CD4-positive, CD25-positive, alpha-beta regulatory T cell (primary cell): Measurements from ENCODE around the gene TCHH. TPM values are rescaled to one million over a fixed set of nuclear protein-coding genes. Genes with fewer than 3 reads are reported as not detected.

ENCODE experiments used
- ATAC-seq, 2 donors: fragments of 150-1000 bp; cut with Tn5 transposase; one replicate each; pipeline ENCODE4 v1.10.0; 2021; ENCODE audit warnings: low read depth in 2 of 2, moderate number of reproducible peaks in 2 of 2, moderate library complexity in 1 of 2
- DNase-seq, 3 donors: peaks; one replicate each; pipeline versions ENCODE4 v3.0.0 to v3.0.0-alpha.2; 2012 to 2022; ENCODE audit warnings: mixed read lengths in 1 of 3
- H3K27ac ChIP-seq: one replicate; pipeline ENCODE4 v1.7.0; 2013; ENCODE audit warnings: mild to moderate bottlenecking, low read length; ENCODE audit not compliant: insufficient read depth, poor library complexity, severe bottlenecking
- H3K27me3 ChIP-seq: one replicate; pipeline ENCODE4 v1.7.0; 2013; ENCODE audit warnings: low read length; ENCODE audit not compliant: control insufficient read depth, insufficient read depth
- H3K36me3 ChIP-seq: one replicate; pipeline ENCODE4 v1.7.0; 2013; ENCODE audit warnings: mild to moderate bottlenecking, low read length, moderate library complexity; ENCODE audit not compliant: control insufficient read depth, insufficient read depth
- H3K4me1 ChIP-seq: 2 replicates; pipeline ENCODE4 v1.7.0; 2013; ENCODE audit warnings: mild to moderate bottlenecking, low read length; ENCODE audit not compliant: insufficient read depth, control insufficient read depth, poor library complexity, severe bottlenecking
- H3K4me3 ChIP-seq: one replicate; pipeline ENCODE4 v1.7.0; 2013; ENCODE audit warnings: low read depth, mild to moderate bottlenecking, low read length, moderate library complexity
- H3K9me3 ChIP-seq, 2 experiments: 1 replicate in 1 of 2; 2 replicates in 1 of 2; pipeline ENCODE4 v1.7.0; 2013; ENCODE audit warnings: low read length in 2 of 2, mild to moderate bottlenecking in 1 of 2, moderate library complexity in 1 of 2; ENCODE audit not compliant: control insufficient read depth in 2 of 2
- H3K27ac Mint-ChIP-seq, 3 donors: one replicate each; pipeline ENCODE4 v1.8.0; 2020 to 2022; ENCODE audit warnings: mild to moderate bottlenecking in 3 of 3, mixed read lengths in 3 of 3, moderate library complexity in 2 of 3
- H3K27me3 Mint-ChIP-seq: one replicate; pipeline ENCODE4 v1.8.0; 2022; ENCODE audit warnings: mild to moderate bottlenecking, mixed read lengths
- H3K36me3 Mint-ChIP-seq: one replicate; pipeline ENCODE4 v1.8.0; 2020; ENCODE audit warnings: mixed read lengths
- H3K4me1 Mint-ChIP-seq, 4 donors: one replicate each; pipeline ENCODE4 v1.8.0; 2020 to 2022; ENCODE audit warnings: mixed read lengths in 4 of 4, mild to moderate bottlenecking in 1 of 4
- H3K4me3 Mint-ChIP-seq, 4 donors: one replicate each; pipeline ENCODE4 v1.8.0; 2020 to 2022; ENCODE audit warnings: mild to moderate bottlenecking in 4 of 4, mixed read lengths in 4 of 4, moderate library complexity in 3 of 4
- H3K9me3 Mint-ChIP-seq, 7 donors: one replicate each; pipeline ENCODE4 v1.8.0; 2020 to 2022; ENCODE audit warnings: mixed read lengths in 7 of 7, mild to moderate bottlenecking in 3 of 7, moderate library complexity in 2 of 7
- polyA plus RNA-seq, 4 donors: library from polyadenylated mRNA; unstranded; fragments of 300-500 nt; fragmentation: Illumina TruSeq; gene quantifications; one replicate each; pipeline ENCODE4 v1.2.3, GENCODE V29; 2021
- total RNA-seq: library from RNA; stranded (reverse); gene quantifications from one replicate; pipeline ENCODE4 v1.2.3, GENCODE V29; 2022

Gene TCHH
- total and polyA plus RNA-seq, 5 donors from 2014 or later, result not detected

GRCh38 chr1:152110860-152111514 is 4.3 kb downstream of the TCHH start:
- no peak overlapping the region for H3K27ac Mint-ChIP-seq
- no peak overlapping the region for H3K4me3 ChIP-seq
- peaks cover 0 to 7% (median 0%) of the 10 kb centered on the region in 4 donors for H3K4me1 Mint-ChIP-seq
- peaks cover 0 to 2% of the 10 kb centered on the region in 2 experiments for H3K9me3 ChIP-seq
- DNase-seq (peak in 2 of 3 donors; percentile 11 to 61), ATAC-seq (peak; percentile 38 to 43)
- peaks cover 65% of the 10 kb centered on the region for H3K27me3 ChIP-seq
- H3K4me1 ChIP-seq, result peaks cover 37% of the 10 kb centered on the region
- H3K4me3 Mint-ChIP-seq, result no peak overlapping the region
- H3K27me3 Mint-ChIP-seq, result peaks cover 11% of the 10 kb centered on the region
- no peaks in the 10 kb centered on the region for H3K36me3 Mint-ChIP-seq
- no peak overlapping the region for H3K27ac ChIP-seq
- H3K9me3 Mint-ChIP-seq, result peaks cover 0 to 5% (median 0%) of the 10 kb centered on the region in 7 donors
- no peaks in the 10 kb centered on the region for H3K36me3 ChIP-seq

- H3K27me3 ChIP-seq, result peaks cover 63% of the 10 kb centered on the region
- DNase-seq (peak in 2 of 3 donors; percentile 6 to 53), ATAC-seq (no peak)
- peak overlapping the region; percentile 57 for H3K4me3 ChIP-seq
- H3K4me1 ChIP-seq, result peaks cover 37% of the 10 kb centered on the region
- Mint-ChIP-seq H3K27me3 (peaks cover 13% of the 10 kb centered on the region), H3K36me3 (no peaks in the 10 kb centered on the region), H3K9me3 (peaks cover 0 to 5% (median 0%) of the 10 kb centered on the region in 7 donors), H3K4me3 (no peak overlapping the region), H3K4me1 (peaks cover 0 to 7% (median 0%) of the 10 kb centered on the region in 4 donors), H3K27ac (no peak overlapping the region)
- H3K36me3 ChIP-seq, result no peaks in the 10 kb centered on the region
- peaks cover 0 to 2% of the 10 kb centered on the region in 2 experiments for H3K9me3 ChIP-seq
- no peak overlapping the region for H3K27ac ChIP-seq
These were observed 4.8 kb downstream of the TCHH start for GRCh38 chr1:152110365-152110859.

GRCh38 chr1:152109998-152110294 is 5.3 kb downstream of the TCHH start:
- peak overlapping the region; percentile 57 for H3K4me3 ChIP-seq
- peaks cover 37% of the 10 kb centered on the region for H3K4me1 ChIP-seq
- H3K27me3 ChIP-seq, result peaks cover 64% of the 10 kb centered on the region
- H3K27ac ChIP-seq, result no peak overlapping the region
- H3K27me3 Mint-ChIP-seq, result peaks cover 17% of the 10 kb centered on the region
- H3K36me3 Mint-ChIP-seq, result no peaks in the 10 kb centered on the region
- peaks cover 0 to 7% (median 0%) of the 10 kb centered on the region in 4 donors for H3K4me1 Mint-ChIP-seq
- no peak overlapping the region for H3K27ac Mint-ChIP-seq
- DNase-seq (no peak), ATAC-seq (no peak)
- peaks cover 0 to 5% (median 0%) of the 10 kb centered on the region in 7 donors for H3K9me3 Mint-ChIP-seq
- H3K4me3 Mint-ChIP-seq, result no peak overlapping the region
- H3K9me3 ChIP-seq, result peaks cover 0 to 2% of the 10 kb centered on the region in 2 experiments
- H3K36me3 ChIP-seq, result no peaks in the 10 kb centered on the region

DNA sequence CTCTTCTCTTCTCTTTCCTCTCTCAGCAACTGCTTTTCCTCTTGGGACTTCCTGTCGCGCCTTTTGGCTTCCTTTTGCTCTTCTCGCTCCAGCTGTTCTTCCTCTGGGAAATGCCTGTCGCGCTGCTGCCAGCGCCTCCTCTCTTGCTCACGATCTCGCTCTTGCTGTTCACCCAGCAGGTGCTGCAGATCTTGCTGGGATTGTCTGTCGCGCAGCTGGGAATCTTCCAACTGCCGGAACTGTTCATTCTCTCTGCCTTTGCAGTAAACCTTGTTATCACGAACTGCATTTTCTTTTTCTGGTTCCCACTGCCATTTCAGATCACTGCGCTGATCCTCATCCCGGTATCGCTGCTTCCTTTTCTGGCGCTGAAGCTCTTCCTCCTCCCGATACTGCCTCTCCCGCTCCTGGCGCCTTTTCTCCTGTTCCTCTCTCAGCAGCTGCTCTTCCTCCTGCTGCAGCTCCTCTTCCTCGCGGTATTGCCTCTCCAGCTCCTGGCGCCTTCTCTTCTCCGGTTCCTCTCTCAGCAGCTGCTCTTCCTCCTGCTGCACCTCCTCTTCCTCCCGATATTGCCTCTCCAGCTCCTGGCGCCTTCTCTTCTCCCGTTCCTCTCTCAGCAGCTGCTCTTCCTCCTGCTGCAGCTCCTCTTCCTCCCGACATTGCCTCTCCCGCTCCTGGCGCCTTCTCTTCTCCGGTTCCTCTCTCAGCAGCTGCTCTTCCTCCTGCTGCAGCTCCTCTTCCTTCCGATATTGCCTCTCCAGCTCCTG is 5.8 kb downstream of the TCHH start:
- no peaks in the 10 kb centered on the region for H3K36me3 Mint-ChIP-seq
- ATAC-seq, result no peak

DNA sequence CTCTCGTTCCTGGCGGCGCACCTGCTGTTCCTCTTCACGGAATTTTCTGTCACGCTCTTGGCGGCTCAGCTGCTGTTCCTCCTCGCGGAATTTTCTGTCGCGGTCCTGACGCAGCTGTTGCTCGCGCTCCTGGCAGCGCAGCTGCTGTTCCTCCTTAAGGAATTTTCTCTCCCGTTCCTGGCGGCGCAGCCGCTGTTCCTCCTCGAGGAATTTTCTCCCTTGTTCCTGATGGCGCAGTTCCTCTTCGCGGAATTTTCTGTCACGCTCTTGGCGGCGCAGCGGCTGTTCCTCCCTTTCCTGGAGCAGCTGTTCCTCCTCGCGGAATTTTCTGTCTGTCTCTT is 6.4 kb downstream of the TCHH start:
- Mint-ChIP-seq H3K4me1 (peaks cover 0 to 7% (median 0%) of the 10 kb centered on the region in 4 donors), H3K4me3 (no peak overlapping the region), H3K27ac (no peak overlapping the region), H3K27me3 (peaks cover 26% of the 10 kb centered on the region), H3K36me3 (no peaks in the 10 kb centered on the region), H3K9me3 (peaks cover 0 to 5% (median 0%) of the 10 kb centered on the region in 7 donors)
- DNase-seq (no peak), ATAC-seq (no peak)
- Histone ChIP-seq H3K4me3 (no peak overlapping the region), H3K4me1 (peaks cover 37% of the 10 kb centered on the region), H3K9me3 (peaks cover 0 to 2% of the 10 kb centered on the region in 2 experiments), H3K27ac (no peak overlapping the region), H3K27me3 (peaks cover 63% of the 10 kb centered on the region), H3K36me3 (no peaks in the 10 kb centered on the region)

More for the DNA sequence above, 5.8 kb downstream of the TCHH start:
- DNase-seq, result peak in 1 of 3 donors; percentile 2
- Histone ChIP-seq H3K36me3 (no peaks in the 10 kb centered on the region), H3K9me3 (peaks cover 0 to 2% of the 10 kb centered on the region in 2 experiments), H3K4me1 (peaks cover 37% of the 10 kb centered on the region), H3K4me3 (peak overlapping the region; percentile 57), H3K27ac (no peak overlapping the region), H3K27me3 (peaks cover 64% of the 10 kb centered on the region)
- Mint-ChIP-seq H3K4me3 (no peak overlapping the region), H3K9me3 (peaks cover 0 to 5% (median 0%) of the 10 kb centered on the region in 7 donors), H3K4me1 (peaks cover 0 to 7% (median 0%) of the 10 kb centered on the region in 4 donors), H3K27me3 (peaks cover 23% of the 10 kb centered on the region), H3K27ac (no peak overlapping the region)

DNA sequence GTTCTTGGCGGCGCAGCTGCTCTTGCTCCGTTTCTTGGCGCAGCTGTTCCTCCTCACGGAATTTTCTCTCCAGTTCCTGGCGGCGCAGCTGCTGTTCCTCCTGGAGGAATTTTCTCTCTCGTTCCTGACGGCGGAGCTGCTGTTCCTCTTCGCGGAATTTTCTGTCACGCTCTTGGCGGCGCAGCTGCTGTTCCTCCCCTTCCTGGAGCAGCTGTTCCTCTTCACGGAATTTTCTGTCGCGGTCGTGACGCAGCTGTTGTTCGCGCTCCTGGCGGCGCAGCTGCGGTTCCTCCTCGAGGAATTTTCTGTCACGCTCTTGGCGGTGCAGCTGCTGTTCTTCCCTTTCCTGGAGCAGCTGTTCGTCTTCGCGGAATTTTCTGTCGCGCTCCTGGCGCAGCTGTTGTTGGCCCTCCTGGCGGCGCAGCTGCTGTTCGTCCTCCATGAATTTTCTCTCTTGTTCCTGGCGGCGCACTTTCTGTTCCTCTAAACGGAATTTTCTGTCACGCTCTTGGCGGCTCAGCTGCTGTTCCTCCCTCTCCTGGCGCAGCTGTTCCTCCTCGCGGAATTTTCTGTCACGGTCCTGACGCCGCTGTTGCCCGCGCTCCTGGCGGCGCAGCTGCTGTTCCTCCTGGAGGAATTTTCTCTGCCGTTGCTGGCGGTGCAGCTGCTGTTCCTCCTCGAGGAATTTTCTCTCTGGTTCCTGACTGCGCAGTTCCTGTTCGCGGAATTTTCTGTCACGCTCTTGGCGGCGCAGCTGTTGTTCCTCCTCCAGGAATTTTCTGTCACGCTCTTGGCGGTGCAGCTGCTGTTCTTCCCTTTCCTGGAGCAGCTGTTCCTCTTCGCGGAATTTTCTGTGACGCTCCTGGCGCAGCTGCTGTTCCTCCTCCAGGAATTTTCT is 7.0 kb downstream of the TCHH start:
- Histone ChIP-seq H3K27me3 (peaks cover 62% of the 10 kb centered on the region), H3K4me1 (peaks cover 37% of the 10 kb centered on the region), H3K36me3 (no peaks in the 10 kb centered on the region), H3K27ac (no peak overlapping the region), H3K9me3 (peaks cover 0 to 2% of the 10 kb centered on the region in 2 experiments), H3K4me3 (no peak overlapping the region)
- peak overlapping the region in 2 of 4 donors; percentile 24 to 51 for H3K4me3 Mint-ChIP-seq
- ATAC-seq (no peak), DNase-seq (peak in 1 of 3 donors; percentile 9)
- peaks cover 0 to 5% (median 0%) of the 10 kb centered on the region in 7 donors for H3K9me3 Mint-ChIP-seq
- H3K36me3 Mint-ChIP-seq, result no peaks in the 10 kb centered on the region
- no peak overlapping the region for H3K27ac Mint-ChIP-seq
- H3K4me1 Mint-ChIP-seq, result peaks cover 0 to 7% (median 0%) of the 10 kb centered on the region in 4 donors
- peaks cover 31% of the 10 kb centered on the region for H3K27me3 Mint-ChIP-seq
